Keratinocyte (primary cell): ENCODE data around the gene BCAS4.

ENCODE experiments used
- EZH2 ChIP-seq: IDR thresholded peaks from one replicate; pipeline ENCODE4 v1.6.1; 2012; ENCODE audit warnings: inconsistent platforms, mild to moderate bottlenecking, low read length, moderate library complexity
- TF ChIP-seq, protein P1 (sequence below), 3 experiments: IDR thresholded peaks in 1 of 3; conservative IDR thresholded peaks in 1 of 3; optimal IDR thresholded peaks in 1 of 3; 2 replicates in 2 of 3; 3 replicates in 1 of 3; pipeline versions ENCODE3 to v1.5.1; 2011; ENCODE audit warnings: low read length in 3 of 3, mild to moderate bottlenecking in 3 of 3, moderate library complexity in 2 of 3, control low read depth in 1 of 3, inconsistent platforms in 1 of 3; ENCODE audit not compliant: insufficient read depth in 2 of 3; ENCODE audit errors: extremely low read depth in 1 of 3

- TF ChIP-seq, protein P1, sequence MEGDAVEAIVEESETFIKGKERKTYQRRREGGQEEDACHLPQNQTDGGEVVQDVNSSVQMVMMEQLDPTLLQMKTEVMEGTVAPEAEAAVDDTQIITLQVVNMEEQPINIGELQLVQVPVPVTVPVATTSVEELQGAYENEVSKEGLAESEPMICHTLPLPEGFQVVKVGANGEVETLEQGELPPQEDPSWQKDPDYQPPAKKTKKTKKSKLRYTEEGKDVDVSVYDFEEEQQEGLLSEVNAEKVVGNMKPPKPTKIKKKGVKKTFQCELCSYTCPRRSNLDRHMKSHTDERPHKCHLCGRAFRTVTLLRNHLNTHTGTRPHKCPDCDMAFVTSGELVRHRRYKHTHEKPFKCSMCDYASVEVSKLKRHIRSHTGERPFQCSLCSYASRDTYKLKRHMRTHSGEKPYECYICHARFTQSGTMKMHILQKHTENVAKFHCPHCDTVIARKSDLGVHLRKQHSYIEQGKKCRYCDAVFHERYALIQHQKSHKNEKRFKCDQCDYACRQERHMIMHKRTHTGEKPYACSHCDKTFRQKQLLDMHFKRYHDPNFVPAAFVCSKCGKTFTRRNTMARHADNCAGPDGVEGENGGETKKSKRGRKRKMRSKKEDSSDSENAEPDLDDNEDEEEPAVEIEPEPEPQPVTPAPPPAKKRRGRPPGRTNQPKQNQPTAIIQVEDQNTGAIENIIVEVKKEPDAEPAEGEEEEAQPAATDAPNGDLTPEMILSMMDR (optimal IDR thresholded peaks at IDR 0.05 in 1 of 3, IDR thresholded peaks at IDR 0.05 in 1 of 3, conservative IDR thresholded peaks at IDR 0.05 in 1 of 3; ENCODE audit: extremely low read depth in 1 of 3, insufficient read depth in 2 of 3, low read length in 3 of 3): no peak
- TF ChIP-seq EZH2: no peak
Observed at GRCh38 chr20:50926530-50926929, 131.7 kb downstream of the BCAS4 start.
